ENCODE results near the gene DNAJC8.

GRCh38 chr1:28160782-28161266 is 72.0 kb downstream of the DNAJC8 start:
- no peak for TF ChIP-seq CSDC2 (CRISPR knock-in tag; IDR thresholded peaks at IDR 0.05)
- TF ChIP-seq ARNTL (CRISPR knock-in tag; IDR thresholded peaks at IDR 0.05; ENCODE audit: borderline replicate concordance, low read depth): no peak
- TF ChIP-seq BACH2 (CRISPR knock-in tag; IDR thresholded peaks at IDR 0.05; ENCODE audit: borderline replicate concordance): no peak
- no peak for TF ChIP-seq PATZ1 (CRISPR knock-in tag; IDR thresholded peaks at IDR 0.05; ENCODE audit: borderline replicate concordance)
- no peak for TF ChIP-seq POU6F1 (CRISPR knock-in tag; IDR thresholded peaks at IDR 0.05; ENCODE audit: borderline replicate concordance, low read depth)
- no peak for TF ChIP-seq ZFP30 (CRISPR knock-in tag; IDR thresholded peaks at IDR 0.05)
- no peak for TF ChIP-seq ESRRG (CRISPR knock-in tag; IDR thresholded peaks at IDR 0.05)
- TF ChIP-seq RARB (CRISPR knock-in tag; IDR thresholded peaks at IDR 0.05): no peak
- no peak for TF ChIP-seq TOX (CRISPR knock-in tag; IDR thresholded peaks at IDR 0.05; ENCODE audit: borderline replicate concordance)
- TF ChIP-seq PPARA (CRISPR knock-in tag; IDR thresholded peaks at IDR 0.05; ENCODE audit: borderline replicate concordance): no peak
- no peak for TF ChIP-seq ZFP3 (CRISPR knock-in tag; IDR thresholded peaks at IDR 0.05)

All from SK-N-SH treated with all-trans-retinoic acid at 6 μM for 48 hours (cell line).